Activated CD4-positive, alpha-beta T cell treated with anti-CD3 and anti-CD28 coated beads for 36 hours (primary cell): ENCODE results near the gene B3GNT8. TPM values are rescaled to one million over a fixed set of nuclear protein-coding genes. Genes with fewer than 3 reads are reported as not detected.
"Not testable (repeated sequence)": the region's sequence is repeated elsewhere in the genome, so short reads cannot be mapped to it uniquely, and the experiment has no call there.

Experiments
- ATAC-seq: fragments of 200-7000 bp; cut with Tn5 transposase; one replicate; pipeline ENCODE4 v1.10.0; 2021; ENCODE audit warnings: mild to moderate bottlenecking, moderate library complexity
- CTCF ChIA-PET: fragments of 350-600 bp; sonication (Branson Sonifier 250); formaldehyde crosslinking; loops from one replicate; lab custom pipeline; 2021; ENCODE audit warnings: antibody characterized with exemption; lab: Charles Lee
- POLR2A ChIA-PET: fragments of 350-600 bp; sonication (Branson Sonifier 250); formaldehyde crosslinking; loops from one replicate; lab custom pipeline; 2021; ENCODE audit warnings: antibody characterized with exemption, inconsistent platforms; lab: Charles Lee
- DNase-seq: peaks from one replicate; pipeline ENCODE4 v3.0.0-alpha.2; 2020
- H3K27ac Mint-ChIP-seq: one replicate; pipeline ENCODE4 v1.8.0; 2021; ENCODE audit warnings: mixed read lengths
- H3K27me3 Mint-ChIP-seq: one replicate; pipeline ENCODE4 v1.8.0; 2021; ENCODE audit warnings: mixed read lengths
- H3K36me3 Mint-ChIP-seq: one replicate; pipeline ENCODE4 v1.8.0; 2021; ENCODE audit warnings: low read depth, mixed read lengths
- H3K4me1 Mint-ChIP-seq: one replicate; pipeline ENCODE4 v1.8.0; 2021; ENCODE audit warnings: mixed read lengths
- H3K4me3 Mint-ChIP-seq: one replicate; pipeline ENCODE4 v1.8.0; 2021; ENCODE audit warnings: mild to moderate bottlenecking, moderate library complexity, mixed read lengths
- H3K9me3 Mint-ChIP-seq: one replicate; pipeline ENCODE4 v1.8.0; 2021; ENCODE audit warnings: low read depth, mixed read lengths
- intact Hi-C, 2 experiments: fragments of 100-400 bp; cut with DNase I in 1 of 2; cut with micrococcal nuclease in 1 of 2; formaldehyde crosslinking; loops; one replicate each; pipeline versions ENCODE4 v1.14.2 to v1.15.1; 2022 to 2024; cut with DNase I, micrococcal nuclease
- total RNA-seq, 2 experiments: library from RNA; stranded (reverse); gene quantifications; one replicate each; pipeline ENCODE4 v1.2.3, GENCODE V29; 2021

Gene B3GNT8
- total RNA-seq, 2 experiments from 2014 or later: 0.41 TPM; not detected in 1

- H3K4me3 Mint-ChIP-seq: no peak overlapping the region
- H3K9me3 Mint-ChIP-seq: no peaks in the 10 kb centered on the region
- intact Hi-C loops: loop anchor here in 1 of 2 experiments (5.0 kb wide), 1 partner anchor 124 kb away; the partner anchor contains the start of gene CCDC97
- H3K27ac Mint-ChIP-seq: no peak overlapping the region
- ATAC-seq: no peak
- H3K4me1 Mint-ChIP-seq: peaks cover 18% of the 10 kb centered on the region
- DNase-seq: no peak
- H3K36me3 Mint-ChIP-seq: peaks cover 27% of the 10 kb centered on the region
- ChIA-PET CTCF (interaction anchor here (0.6 to 5.4 kb wide), 6 partner anchors 10 to 358 kb away, joined by 3 to 56 read pairs (median 4); partner anchors contain the start of gene B3GNT8), POLR2A (no interaction called here)
- H3K27me3 Mint-ChIP-seq: no peaks in the 10 kb centered on the region
Measured at GRCh38 chr19:41436674-41436951, 9.4 kb upstream of the B3GNT8 start.

GRCh38 chr19:41435936-41436673 is 8.9 kb upstream of the B3GNT8 start:
- ChIA-PET POLR2A (interaction anchor here (0.6 kb wide), 1 partner anchor 96 kb away, joined by 4 read pairs; no protein-coding TSS in a partner anchor), CTCF (interaction anchor here (1.0 to 5.4 kb wide), 3 partner anchors 9 to 133 kb away, joined by 3 to 56 read pairs (median 6); partner anchors contain the start of gene B3GNT8)
- DNase-seq (no peak), ATAC-seq (no peak)
- H3K9me3 Mint-ChIP-seq: no peaks in the 10 kb centered on the region
- no peak overlapping the region for H3K27ac Mint-ChIP-seq
- no peaks in the 10 kb centered on the region for H3K27me3 Mint-ChIP-seq
- no peak overlapping the region for H3K4me3 Mint-ChIP-seq
- peaks cover 18% of the 10 kb centered on the region for H3K4me1 Mint-ChIP-seq
- intact Hi-C loops: loop anchor here in 1 of 2 experiments (5.0 kb wide), 1 partner anchor 124 kb away; the partner anchor contains the start of gene CCDC97
- H3K36me3 Mint-ChIP-seq: peaks cover 27% of the 10 kb centered on the region

GRCh38 chr19:41435376-41435775 is 8.2 kb upstream of the B3GNT8 start:
- intact Hi-C loops: loop anchor here in 1 of 2 experiments (5.0 kb wide), 1 partner anchor 123 kb away; the partner anchor contains the start of gene CCDC97
- not testable (repeated sequence) for H3K4me3 Mint-ChIP-seq, DNase-seq, ATAC-seq, H3K27me3 Mint-ChIP-seq, H3K9me3 Mint-ChIP-seq, H3K27ac Mint-ChIP-seq
- Mint-ChIP-seq H3K4me1 (peaks cover 18% of the 10 kb centered on the region), H3K36me3 (peaks cover 31% of the 10 kb centered on the region)
- ChIA-PET POLR2A (interaction anchor here (0.6 kb wide), 2 partner anchors 96 to 134 kb away, joined by 3 to 4 read pairs; no protein-coding TSS in a partner anchor), CTCF (interaction anchor here (1.0 kb wide), 1 partner anchor 8 kb away, joined by 3 read pairs; the partner anchor contains the start of gene B3GNT8)

GRCh38 chr19:41434450-41434849 is 7.3 kb upstream of the B3GNT8 start:
- no peak for DNase-seq
- ChIA-PET POLR2A (no interaction called here), CTCF (interaction anchor here (2.7 kb wide), 1 partner anchor 15 kb away, joined by 8 read pairs; no protein-coding TSS in a partner anchor)
- no peaks in the 10 kb centered on the region for H3K27me3 Mint-ChIP-seq
- intact Hi-C loops: no loop called here
- H3K36me3 Mint-ChIP-seq: peaks cover 31% of the 10 kb centered on the region
- no peak overlapping the region for H3K4me3 Mint-ChIP-seq
- no peaks in the 10 kb centered on the region for H3K9me3 Mint-ChIP-seq
- no peak for ATAC-seq
- H3K4me1 Mint-ChIP-seq: peaks cover 13% of the 10 kb centered on the region
- H3K27ac Mint-ChIP-seq: no peak overlapping the region

- ChIA-PET CTCF (interaction anchor here (2.7 kb wide), 1 partner anchor 16 kb away, joined by 8 read pairs; no protein-coding TSS in a partner anchor), POLR2A (no interaction called here)
- intact Hi-C loops: no loop called here
- no peak overlapping the region for H3K27ac Mint-ChIP-seq
- DNase-seq: no peak
- H3K36me3 Mint-ChIP-seq: peaks cover 33% of the 10 kb centered on the region
- H3K9me3 Mint-ChIP-seq: no peaks in the 10 kb centered on the region
- H3K4me1 Mint-ChIP-seq: peaks cover 13% of the 10 kb centered on the region
- no peak overlapping the region for H3K4me3 Mint-ChIP-seq
- ATAC-seq: no peak
- H3K27me3 Mint-ChIP-seq: no peaks in the 10 kb centered on the region
Measured at GRCh38 chr19:41433171-41433570, 6.0 kb upstream of the B3GNT8 start.

- H3K36me3 Mint-ChIP-seq: peaks cover 28% of the 10 kb centered on the region
- POLR2A ChIA-PET: interaction anchor here (0.6 kb wide), 1 partner anchor 13 kb away, joined by 6 read pairs; no protein-coding TSS in a partner anchor
- H3K4me3 Mint-ChIP-seq: no peak overlapping the region
- intact Hi-C loops: no loop called here
- H3K27me3 Mint-ChIP-seq: no peaks in the 10 kb centered on the region
- H3K4me1 Mint-ChIP-seq: peaks cover 21% of the 10 kb centered on the region
- no peak for DNase-seq
- CTCF ChIA-PET: interaction anchor here (0.8 to 2.7 kb wide), 5 partner anchors 17 to 130 kb away, joined by 3 to 8 read pairs (median 3); no protein-coding TSS in a partner anchor
- H3K27ac Mint-ChIP-seq: no peak overlapping the region
- no peaks in the 10 kb centered on the region for H3K9me3 Mint-ChIP-seq
- no peak for ATAC-seq
Measured at GRCh38 chr19:41431426-41432386, 4.5 kb upstream of the B3GNT8 start.

- Mint-ChIP-seq H3K4me3 (no peak overlapping the region), H3K36me3 (peaks cover 23% of the 10 kb centered on the region), H3K27me3 (no peaks in the 10 kb centered on the region), H3K27ac (no peak overlapping the region), H3K9me3 (no peaks in the 10 kb centered on the region), H3K4me1 (peaks cover 18% of the 10 kb centered on the region)
- ChIA-PET CTCF (interaction anchor here (0.7 to 1.3 kb wide), 6 partner anchors 18 to 166 kb away, joined by 3 to 5 read pairs (median 3); no protein-coding TSS in a partner anchor), POLR2A (interaction anchor here (0.6 kb wide), 1 partner anchor 12 kb away, joined by 6 read pairs; no protein-coding TSS in a partner anchor)
- intact Hi-C loops: no loop called here
- ATAC-seq (no peak), DNase-seq (no peak)
Measured at GRCh38 chr19:41430922-41431321, 3.7 kb upstream of the B3GNT8 start.

- ATAC-seq (no peak), DNase-seq (no peak)
- Mint-ChIP-seq H3K27me3 (no peaks in the 10 kb centered on the region), H3K4me1 (peaks cover 18% of the 10 kb centered on the region), H3K27ac (no peak overlapping the region), H3K36me3 (peaks cover 21% of the 10 kb centered on the region), H3K9me3 (no peaks in the 10 kb centered on the region), H3K4me3 (no peak overlapping the region)
- intact Hi-C loops: loop anchor here in 1 of 2 experiments (5.0 kb wide), 1 partner anchor 226 kb away; no protein-coding TSS in a partner anchor
- POLR2A ChIA-PET: interaction anchor here (0.7 to 1.3 kb wide), 2 partner anchors 10 to 11 kb away, joined by 7 to 8 read pairs; partner anchors contain the start of gene DMAC2
- CTCF ChIA-PET: interaction anchor here (0.9 to 2.2 kb wide), 4 partner anchors 11 to 165 kb away, joined by 5 to 18 read pairs (median 6); partner anchors contain the start of gene DMAC2
Measured at GRCh38 chr19:41428481-41428859, 1.3 kb upstream of the B3GNT8 start.

- DNase-seq: peak; percentile 38
- intact Hi-C loops: loop anchor here in 1 of 2 experiments (5.0 kb wide), 1 partner anchor 226 kb away; no protein-coding TSS in a partner anchor
- H3K27me3 Mint-ChIP-seq: no peaks in the 10 kb centered on the region
- H3K27ac Mint-ChIP-seq: peak overlapping the region; percentile 73
- H3K9me3 Mint-ChIP-seq: no peaks in the 10 kb centered on the region
- peak; percentile 48 for ATAC-seq
- ChIA-PET CTCF (interaction anchor here (0.6 to 2.2 kb wide), 5 partner anchors 11 to 290 kb away, joined by 3 to 18 read pairs (median 6); partner anchors contain the start of gene DMAC2), POLR2A (no interaction called here)
- H3K36me3 Mint-ChIP-seq: peaks cover 18% of the 10 kb centered on the region
- H3K4me3 Mint-ChIP-seq: peak overlapping the region; percentile 65
- peaks cover 18% of the 10 kb centered on the region for H3K4me1 Mint-ChIP-seq
Measured at GRCh38 chr19:41427647-41428480, 690 bp upstream of the B3GNT8 start.
